IMR-90 (cell line): ENCODE results near the gene PRDM5. TPM values are rescaled to one million over a fixed set of nuclear protein-coding genes. Genes with fewer than 3 reads are reported as not detected.

Source experiments
- ATAC-seq: fragments of 200-7000 bp; cut with Tn5 transposase; 2 replicates; pipeline ENCODE4 v1.9.1; 2020; ENCODE audit warnings: low read depth, mild to moderate bottlenecking, moderate library complexity
- BruUV-seq: library from RNA; stranded (reverse); fragments of 400-500 nt; replicated peaks from 2 replicates; lab custom pipeline; 2021; lab: Mats Ljungman, UMichigan
- CTCF ChIA-PET: fragments of 300-600 bp; formaldehyde crosslinking; extraction: SDS; loops from one replicate; lab custom pipeline; 2021; ENCODE audit warnings: antibody characterized with exemption; lab: Yijun Ruan, JAX
- POLR2A ChIA-PET: fragments of 300-600 bp; sonication (Branson Sonifier 250); formaldehyde crosslinking; loops from one replicate; lab custom pipeline; 2022; ENCODE audit warnings: antibody characterized with exemption; ENCODE audit not compliant: unreplicated experiment; lab: Charles Lee
- DNase-seq: peaks from one replicate; pipeline ENCODE4 v3.0.0; 2013
- H2AFZ ChIP-seq: replicated peaks from 2 replicates; pipeline ENCODE3; 2013; ENCODE audit warnings: low read length, mild to moderate bottlenecking; ENCODE audit not compliant: poor library complexity
- H2AK5ac ChIP-seq: 2 replicates; pipeline ENCODE4 v1.6.1; 2013; ENCODE audit warnings: low read depth, low read length, inconsistent platforms
- H2AK9ac ChIP-seq: replicated peaks from 2 replicates; pipeline ENCODE3; 2013; ENCODE audit warnings: mild to moderate bottlenecking, low read depth, low read length, moderate library complexity; ENCODE audit not compliant: poor library complexity
- H2BK120ac ChIP-seq: 2 replicates; pipeline ENCODE4 v1.6.1; 2013; ENCODE audit warnings: low read depth, low read length, inconsistent platforms
- H2BK15ac ChIP-seq: 3 replicates; pipeline ENCODE4 v1.6.1; 2013; ENCODE audit warnings: low read depth, low read length, inconsistent platforms
- H2BK20ac ChIP-seq: 2 replicates; pipeline ENCODE4 v1.6.1; 2013; ENCODE audit warnings: low read depth, mild to moderate bottlenecking, inconsistent platforms, low read length, moderate library complexity
- H2BK5ac ChIP-seq: 2 replicates; pipeline ENCODE4 v1.6.1; 2013; ENCODE audit warnings: mild to moderate bottlenecking, low read depth, low read length, inconsistent platforms; ENCODE audit not compliant: poor library complexity, severe bottlenecking
- H3K14ac ChIP-seq: replicated peaks from 2 replicates; pipeline ENCODE4 v1.6.1; 2013; ENCODE audit warnings: low read depth, low read length, inconsistent platforms
- H3K18ac ChIP-seq: 2 replicates; pipeline ENCODE4 v1.6.1; 2013; ENCODE audit warnings: low read depth, low read length, control low read depth
- H3K23ac ChIP-seq: 2 replicates; pipeline ENCODE4 v1.6.1; 2013; ENCODE audit warnings: low read depth, low read length, inconsistent platforms
- H3K27ac ChIP-seq: 2 replicates; pipeline ENCODE4 v1.5.1; 2013; ENCODE audit warnings: mild to moderate bottlenecking, control low read depth, low read length; ENCODE audit not compliant: insufficient read depth
- H3K27me3 ChIP-seq: 2 replicates; pipeline ENCODE4 v1.6.1; 2013; ENCODE audit warnings: low read length; ENCODE audit not compliant: control insufficient read depth, insufficient read depth
- H3K36me3 ChIP-seq: 2 replicates; pipeline ENCODE4 v1.6.1; 2013; ENCODE audit warnings: low read length, mixed read lengths; ENCODE audit not compliant: control insufficient read depth, insufficient read depth
- H3K4ac ChIP-seq: 2 replicates; pipeline ENCODE4 v1.6.1; 2013; ENCODE audit warnings: low read depth, low read length, inconsistent platforms
- H3K4me1 ChIP-seq: 2 replicates; pipeline ENCODE4 v1.6.1; 2013; ENCODE audit warnings: low read length, mixed read lengths; ENCODE audit not compliant: control insufficient read depth, insufficient read depth
- H3K4me2 ChIP-seq: 2 replicates; pipeline ENCODE4 v1.6.1; 2013; ENCODE audit warnings: low read depth, mild to moderate bottlenecking, control low read depth, low read length, moderate library complexity
- H3K4me3 ChIP-seq: 2 replicates; pipeline ENCODE4 v1.5.1; 2013; ENCODE audit warnings: low read depth, mild to moderate bottlenecking, control low read depth, low read length, moderate library complexity; ENCODE audit not compliant: insufficient read depth
- H3K56ac ChIP-seq: 2 replicates; pipeline ENCODE4 v1.6.1; 2013; ENCODE audit warnings: low read length, inconsistent platforms; ENCODE audit not compliant: insufficient read depth; ENCODE audit errors: extremely low read depth
- H3K79me1 ChIP-seq, 2 experiments: 2 replicates each; pipeline ENCODE4 v1.6.1; 2013; ENCODE audit warnings: low read length in 2 of 2, inconsistent platforms in 1 of 2, low read depth in 1 of 2
- H3K9ac ChIP-seq: 2 replicates; pipeline ENCODE4 v1.6.1; 2013; ENCODE audit warnings: low read depth, low read length, control low read depth
- H3K9me1 ChIP-seq: 2 replicates; pipeline ENCODE4 v1.6.1; 2013; ENCODE audit warnings: low read length, inconsistent platforms; ENCODE audit not compliant: insufficient read depth
- H3K9me3 ChIP-seq: 2 replicates; pipeline ENCODE4 v1.6.1; 2013; ENCODE audit warnings: low read length; ENCODE audit not compliant: control insufficient read depth, insufficient read depth
- H4K20me1 ChIP-seq: 2 replicates; pipeline ENCODE4 v1.6.1; 2013; ENCODE audit warnings: low read length, inconsistent platforms; ENCODE audit not compliant: insufficient read depth
- H4K5ac ChIP-seq: 2 replicates; pipeline ENCODE4 v1.6.1; 2013; ENCODE audit warnings: mild to moderate bottlenecking, low read depth, low read length, control low read depth
- H4K8ac ChIP-seq, 2 experiments: 2 replicates each; pipeline ENCODE4 v1.6.1; 2013; ENCODE audit warnings: low read depth in 2 of 2, low read length in 2 of 2, control low read depth in 1 of 2, inconsistent platforms in 1 of 2
- H4K91ac ChIP-seq: 2 replicates; pipeline ENCODE4 v1.6.1; 2013; ENCODE audit warnings: low read depth, low read length, inconsistent platforms; ENCODE audit not compliant: insufficient read depth
- BHLHE40 ChIP-seq: fragments of 150-350 bp; IDR thresholded peaks from 2 replicates; pipeline ENCODE4 v1.6.1; 2016; ENCODE audit warnings: mild to moderate bottlenecking, low read depth, low read length
- CEBPB ChIP-seq: IDR thresholded peaks from 2 replicates; pipeline ENCODE4 v1.6.1; 2012; ENCODE audit warnings: low read depth, low read length, improper control_type of control experiment
- CHD1 ChIP-seq: IDR thresholded peaks from 2 replicates; pipeline ENCODE4 v1.6.1; 2012; ENCODE audit warnings: low read depth, low read length, improper control_type of control experiment
- CTCF ChIP-seq: conservative IDR thresholded peaks from 2 replicates; pipeline ENCODE4 v1.5.1; 2012; ENCODE audit warnings: mild to moderate bottlenecking, low read depth, low read length, improper control_type of control experiment
- FOS ChIP-seq: fragments of 150-350 bp; IDR thresholded peaks from 2 replicates; pipeline ENCODE4 v1.6.1; 2016; ENCODE audit warnings: low read depth, low read length
- MAFK ChIP-seq: IDR thresholded peaks from 2 replicates; pipeline ENCODE4 v1.6.1; 2012; ENCODE audit warnings: low read depth, low read length, improper control_type of control experiment
- MAZ ChIP-seq: IDR thresholded peaks from 2 replicates; pipeline ENCODE4 v1.6.1; 2012; ENCODE audit warnings: low read depth, mild to moderate bottlenecking, low read length, improper control_type of control experiment, moderate library complexity, borderline replicate concordance
- NFE2L2 ChIP-seq: fragments of 150-350 bp; IDR thresholded peaks from 2 replicates; pipeline ENCODE4 v1.6.1; 2016; ENCODE audit warnings: low read depth, mild to moderate bottlenecking, low read length
- POLR2A ChIP-seq: IDR thresholded peaks from 2 replicates; pipeline ENCODE4 v1.6.1; 2012; ENCODE audit warnings: mild to moderate bottlenecking, low read depth, low read length
- RAD21 ChIP-seq: IDR thresholded peaks from 2 replicates; pipeline ENCODE4 v1.6.1; 2012; ENCODE audit warnings: low read length, improper control_type of control experiment
- RFX5 ChIP-seq: IDR thresholded peaks from 2 replicates; pipeline ENCODE4 v1.8.0; 2012; ENCODE audit warnings: low read depth, mild to moderate bottlenecking, low read length, moderate library complexity
- SMC3 ChIP-seq: fragments of 150-350 bp; IDR thresholded peaks from 2 replicates; pipeline ENCODE4 v1.6.1; 2016; ENCODE audit warnings: low read depth, mild to moderate bottlenecking, antibody characterized with exemption, low read length, moderate library complexity
- USF2 ChIP-seq: fragments of 150-350 bp; IDR thresholded peaks from 2 replicates; pipeline ENCODE4 v1.6.1; 2017; ENCODE audit warnings: mild to moderate bottlenecking, antibody characterized with exemption, low read length, low read depth
- WGBS, 2 experiments: methylation state at CpG; one replicate each; pipeline versions ENCODE4 v1.1.5 to v1.1.7; 2013; ENCODE audit warnings: missing lambda C conversion rate in 2 of 2; ENCODE audit not compliant: insufficient read length in 1 of 2; ENCODE audit errors: extremely low coverage in 2 of 2; 5-methylcytosine and 5-hydroxymethylcytosine counted together
- dilution Hi-C: fragments of 300-500 bp; cut with HindIII; formaldehyde crosslinking; loops from one replicate; pipeline ENCODE4 v1.14.3; 2018; ENCODE audit warnings: low sequenced_read_pairs; ENCODE audit not compliant: unreplicated experiment
- in situ Hi-C: fragments of 300-500 bp; cut with MboI; formaldehyde crosslinking; loops from 3 replicates; pipeline ENCODE4 v1.14.3; 2019; ENCODE audit warnings: low sequenced_read_pairs, inconsistent platforms, mixed read lengths
- intact Hi-C: fragments of 100-400 bp; cut with micrococcal nuclease; formaldehyde crosslinking; loops from 2 replicates; pipeline ENCODE4 v1.10.0; 2022
- polyA plus RNA-seq, 3 experiments: library from polyadenylated mRNA; depleted of rRNA; stranded (reverse); fragments of >200 nt; gene quantifications; 2 replicates each; pipeline ENCODE4 v1.2.3, GENCODE V29; 2012; ENCODE audit warnings: low replicate concordance in 1 of 3
- total RNA-seq: library from RNA; depleted of rRNA; stranded (reverse); fragments of >200 nt; gene quantifications from 2 replicates; pipeline ENCODE4 v1.2.3, GENCODE V29; 2012
- TF ChIP-seq, protein P1 (sequence below): fragments of 150-350 bp; IDR thresholded peaks from 2 replicates; pipeline ENCODE4 v1.6.1; 2016; ENCODE audit warnings: low read depth, mild to moderate bottlenecking, low read length, moderate library complexity, borderline replicate concordance

Gene PRDM5
- total and polyA plus RNA-seq, 2 of the 4 experiments (the other 2 are of a cell fraction) = 4.1 to 10.8 TPM

GRCh38 chr4:120750152-120750525, 172.4 kb downstream of the PRDM5 start:
- in situ Hi-C loops (no loop called here), intact Hi-C loops (no loop called here), dilution Hi-C loops (no loop called here)
- no peak overlapping the region for H4K5ac ChIP-seq
- no peak overlapping the region for H3K27ac ChIP-seq
- no peak overlapping the region for H2BK20ac ChIP-seq
- H3K18ac ChIP-seq = no peak overlapping the region
- H2BK5ac ChIP-seq = no peak overlapping the region
- DNase-seq (no peak), ATAC-seq (no peak)
- no peaks in the 10 kb centered on the region for H3K27me3 ChIP-seq
- no peak overlapping the region for H3K4ac ChIP-seq
- no peak overlapping the region for H2AK9ac ChIP-seq
- H4K8ac ChIP-seq = no peak overlapping the region
- no peak overlapping the region for H3K56ac ChIP-seq
- no peak overlapping the region for H2AFZ ChIP-seq
- TF ChIP-seq CTCF = no peak
- no peak for TF ChIP-seq MAZ
- no peak for TF ChIP-seq RFX5
- no peak for TF ChIP-seq NFE2L2
- TF ChIP-seq CEBPB = no peak
- no peak for TF ChIP-seq MAFK
- TF ChIP-seq BHLHE40 = no peak
- TF ChIP-seq FOS = no peak
- no peak for TF ChIP-seq CHD1
- no peak for TF ChIP-seq SMC3
- TF ChIP-seq, protein P1, sequence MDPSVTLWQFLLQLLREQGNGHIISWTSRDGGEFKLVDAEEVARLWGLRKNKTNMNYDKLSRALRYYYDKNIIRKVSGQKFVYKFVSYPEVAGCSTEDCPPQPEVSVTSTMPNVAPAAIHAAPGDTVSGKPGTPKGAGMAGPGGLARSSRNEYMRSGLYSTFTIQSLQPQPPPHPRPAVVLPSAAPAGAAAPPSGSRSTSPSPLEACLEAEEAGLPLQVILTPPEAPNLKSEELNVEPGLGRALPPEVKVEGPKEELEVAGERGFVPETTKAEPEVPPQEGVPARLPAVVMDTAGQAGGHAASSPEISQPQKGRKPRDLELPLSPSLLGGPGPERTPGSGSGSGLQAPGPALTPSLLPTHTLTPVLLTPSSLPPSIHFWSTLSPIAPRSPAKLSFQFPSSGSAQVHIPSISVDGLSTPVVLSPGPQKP = no peak
- TF ChIP-seq POLR2A = no peak
- no peak for TF ChIP-seq RAD21
- TF ChIP-seq USF2 = no peak
- no peak overlapping the region for H4K91ac ChIP-seq
- POLR2A ChIA-PET = interaction anchor here (0.6 kb wide), 1 partner anchor 10 kb away, joined by 4 read pairs; no protein-coding TSS in a partner anchor
- H3K4me1 ChIP-seq = no peaks in the 10 kb centered on the region
- CTCF ChIA-PET = no interaction called here
- H3K9ac ChIP-seq = no peak overlapping the region
- no peak overlapping the region for H2BK15ac ChIP-seq
- H3K4me2 ChIP-seq = no peak overlapping the region
- BruUV-seq = no TSS peak
- H2AK5ac ChIP-seq = no peak overlapping the region
- no peak overlapping the region for H3K23ac ChIP-seq
- no peaks in the 10 kb centered on the region for H4K20me1 ChIP-seq
- H2BK120ac ChIP-seq = no peak overlapping the region
- 0 out of 2 replicates have a peak, but pooled peaks cover 2% of the 10 kb centered on the region for H3K9me1 ChIP-seq
- H3K9me3 ChIP-seq = peaks cover 5% of the 10 kb centered on the region; the same call in 1 of the 2 replicates
- WGBS, 2 experiments = no CpG with 5 or more reads among the region's 5 CpGs
- no peak overlapping the region for H3K4me3 ChIP-seq
- H3K36me3 ChIP-seq = no peaks in the 10 kb centered on the region
- H3K14ac ChIP-seq = no peak overlapping the region
- H3K79me1 ChIP-seq = no peaks in the 10 kb centered on the region
